H1 (cell line): Measurements from ENCODE around the gene FAM53B. TPM values are rescaled to one million over a fixed set of nuclear protein-coding genes. Genes with fewer than 3 reads are reported as not detected.

Source experiments
- E2F6 ChIP-seq: IDR thresholded peaks from 2 replicates; pipeline ENCODE4 v1.6.1; 2012; ENCODE audit warnings: inconsistent platforms
- TBP ChIP-seq: IDR thresholded peaks from 2 replicates; pipeline ENCODE4 v1.6.1; 2011; ENCODE audit warnings: low read depth, low read length, improper control_type of control experiment
- YY1 ChIP-seq: IDR thresholded peaks from 2 replicates; pipeline ENCODE4 v1.6.1; 2011; ENCODE audit warnings: low read depth, mild to moderate bottlenecking, low read length
- polyA plus RNA-seq, 7 experiments: library from polyadenylated mRNA; depleted of rRNA in 3 of 7; stranded (reverse) in 5 of 7; unstranded in 2 of 7; fragments of >200 nt in 5 of 7; fragments of 200-250 nt in 2 of 7; gene quantifications; 1 replicate in 5 of 7; 2 replicates in 1 of 7; 4 replicates in 1 of 7; pipeline versions ENCODE4 v1.2.1 to v1.2.3, GENCODE V29; 2011 to 2013; ENCODE audit warnings: missing spikeins in 2 of 7, mixed read lengths in 2 of 7
- total RNA-seq: library from RNA; stranded (reverse); fragmentation: NEBNext Ultra II Directional; extraction: Animal tissue kit (Norgen Biotek cat#: 25700); gene quantifications from 2 replicates; pipeline ENCODE4 v1.2.1, GENCODE V29; 2021

Gene FAM53B
- total and polyA plus RNA-seq, 2 of the 8 experiments (the other 6 are each of a cell fraction or from before 2014, with no cell fraction given), result 5.3 to 14.4 TPM

- no peak for TF ChIP-seq E2F6
- no peak for TF ChIP-seq TBP
- TF ChIP-seq YY1, result no peak
Measured at GRCh38 chr10:124597846-124598165, 146.4 kb downstream of the FAM53B start (continued).
